Endothelial cell of hepatic sinusoid (primary cell): Measurements from ENCODE around the gene MAP1LC3A.

ENCODE experiments used
- in situ Hi-C: cut with HindIII; loops from 2 replicates; pipeline ENCODE4 v1.10.0; 2017; ENCODE audit warnings: low sequenced_read_pairs

The MAP1LC3A gene

GRCh38 chr20:34571753-34572152 is 13.2 kb downstream of the MAP1LC3A start:
- in situ Hi-C loops = no loop called here

- in situ Hi-C loops = no loop called here
Measured at GRCh38 chr20:34573541-34574300, 15.2 kb downstream of the MAP1LC3A start.

GRCh38 chr20:34574426-34574825 is 15.9 kb downstream of the MAP1LC3A start:
- in situ Hi-C loops = no loop called here

GRCh38 chr20:34574861-34575260 is 16.3 kb downstream of the MAP1LC3A start:
- in situ Hi-C loops = no loop called here

GRCh38 chr20:34575271-34575670 is 16.8 kb downstream of the MAP1LC3A start:
- in situ Hi-C loops = no loop called here

- in situ Hi-C loops = no loop called here
Measured at GRCh38 chr20:34575756-34576155, 17.2 kb downstream of the MAP1LC3A start.

GRCh38 chr20:34577061-34577460 is 18.5 kb downstream of the MAP1LC3A start:
- in situ Hi-C loops = no loop called here

GRCh38 chr20:34578025-34578424 is 19.5 kb downstream of the MAP1LC3A start:
- in situ Hi-C loops = no loop called here

GRCh38 chr20:34578521-34578920 is 20.0 kb downstream of the MAP1LC3A start:
- in situ Hi-C loops = no loop called here

- in situ Hi-C loops = no loop called here
Measured at GRCh38 chr20:34579191-34579978, 20.9 kb downstream of the MAP1LC3A start.

GRCh38 chr20:34579979-34580940 is 21.7 kb downstream of the MAP1LC3A start:
- in situ Hi-C loops = no loop called here

- in situ Hi-C loops = no loop called here
Measured at GRCh38 chr20:34581341-34582184, 23.0 kb downstream of the MAP1LC3A start.

GRCh38 chr20:34582221-34582620 is 23.7 kb downstream of the MAP1LC3A start:
- in situ Hi-C loops = no loop called here

- in situ Hi-C loops = no loop called here
Measured at GRCh38 chr20:34582911-34583310, 24.4 kb downstream of the MAP1LC3A start.

GRCh38 chr20:34583544-34583943 is 25.0 kb downstream of the MAP1LC3A start:
- in situ Hi-C loops = no loop called here

- in situ Hi-C loops = no loop called here
Measured at GRCh38 chr20:34585019-34585418, 26.5 kb downstream of the MAP1LC3A start.

- in situ Hi-C loops = no loop called here
Measured at GRCh38 chr20:34586488-34587163, 28.1 kb downstream of the MAP1LC3A start.

GRCh38 chr20:34595377-34596184 is 37.1 kb downstream of the MAP1LC3A start:
- in situ Hi-C loops = no loop called here
